HCEC 1CT (cell line): ENCODE results near the gene C8G.

Source experiments
- DNase-seq: peaks from one replicate; pipeline ENCODE4 v3.0.0-alpha.2; 2017

The C8G gene

GRCh38 chr9:136972335-136972734, 27.3 kb downstream of the C8G start:
- no peak for DNase-seq

GRCh38 chr9:136972743-136973142, 27.7 kb downstream of the C8G start:
- no peak for DNase-seq

- DNase-seq: no peak
Measured at GRCh38 chr9:136973618-136974617, 28.9 kb downstream of the C8G start.

- DNase-seq: no peak
Measured at GRCh38 chr9:136974817-136975535, 29.9 kb downstream of the C8G start.

- DNase-seq: no peak
Measured at GRCh38 chr9:136975644-136976043, 30.6 kb downstream of the C8G start.

- no peak for DNase-seq
Measured at GRCh38 chr9:136977223-136977622, 32.2 kb downstream of the C8G start, which contains the start of gene PTGDS. Gene PTGDS, plus strand, starts transcription at chr9:136977504. Its CDS starts 75 bp downstream, at chr9:136977579.

GRCh38 chr9:136977649-136978072, 32.6 kb downstream of the C8G start:
- no peak for DNase-seq

GRCh38 chr9:136978073-136978864, 33.2 kb downstream of the C8G start:
- DNase-seq: no peak

- no peak for DNase-seq
Measured at GRCh38 chr9:136978865-136979544, 34.0 kb downstream of the C8G start.

- DNase-seq: no peak
Measured at GRCh38 chr9:136979769-136980587, 34.9 kb downstream of the C8G start.

GRCh38 chr9:136980669-136981478, 35.8 kb downstream of the C8G start:
- DNase-seq: no peak

GRCh38 chr9:136981588-136982231, 36.7 kb downstream of the C8G start:
- DNase-seq: no peak

GRCh38 chr9:136982232-136983051, 37.4 kb downstream of the C8G start, which contains the start of gene LCNL1:
Gene LCNL1, plus strand, starts transcription at chr9:136982993. Its CDS starts 594 bp downstream, at chr9:136983587.
- DNase-seq: no peak

- DNase-seq: no peak
Measured at GRCh38 chr9:136983167-136983566, 38.1 kb downstream of the C8G start.

GRCh38 chr9:136983656-136984314, 38.7 kb downstream of the C8G start:
- DNase-seq: no peak

- DNase-seq: no peak
Measured at GRCh38 chr9:136984464-136985026, 39.5 kb downstream of the C8G start.

GRCh38 chr9:136985027-136985602, 40.1 kb downstream of the C8G start:
- no peak for DNase-seq

GRCh38 chr9:136985853-136986252, 40.8 kb downstream of the C8G start:
- DNase-seq: no peak
